HL-60 (cell line): ENCODE data around the gene SDF4.
A peak's percentile ranks its signal among the peaks of the same experiment; 100 is the strongest.

Experiments
- DNase-seq, 2 experiments: peaks; one replicate each; pipeline ENCODE4 v3.0.0-alpha.2; 2010 to 2020; ENCODE audit warnings: low read depth in 1 of 2, low spot score in 1 of 2
- H3K27ac ChIP-seq: fragments of 250-450 bp; sonication (Bioruptor Pico); replicated peaks from 2 replicates; pipeline ENCODE4 v1.5.1; 2020; ENCODE audit warnings: mild to moderate bottlenecking, moderate library complexity
- H3K27me3 ChIP-seq: fragments of 250-450 bp; sonication (Bioruptor Pico); 2 replicates; pipeline ENCODE4 v1.5.1; 2021; ENCODE audit warnings: mild to moderate bottlenecking, moderate library complexity; ENCODE audit not compliant: insufficient read depth, poor library complexity, severe bottlenecking
- H3K4me3 ChIP-seq: replicated peaks from 2 replicates; pipeline ENCODE4 v1.5.1; 2011; ENCODE audit warnings: mild to moderate bottlenecking, control low read depth, low read length; ENCODE audit not compliant: insufficient read depth
- CTCF ChIP-seq: IDR thresholded peaks from one replicate; pipeline ENCODE4 v1.5.1; 2011; ENCODE audit warnings: low read length, control low read depth, inconsistent platforms; ENCODE audit not compliant: insufficient read depth
- GABPA ChIP-seq: IDR thresholded peaks from 2 replicates; pipeline ENCODE4 v1.6.1; 2012; ENCODE audit warnings: low read depth
- POLR2AphosphoS5 ChIP-seq: IDR thresholded peaks from 2 replicates; pipeline ENCODE4 v1.6.1; 2012; ENCODE audit warnings: low read depth
- REST ChIP-seq: IDR thresholded peaks from 2 replicates; pipeline ENCODE4 v1.6.1; 2012; ENCODE audit warnings: low read depth; ENCODE audit not compliant: insufficient replicate concordance
- SPI1 ChIP-seq: IDR thresholded peaks from 2 replicates; pipeline ENCODE4 v1.6.1; 2012; ENCODE audit warnings: low read depth, mild to moderate bottlenecking, borderline replicate concordance

Gene SDF4

GRCh38 chr1:1268284-1268682 lies 36.5 kb upstream of the SDF4 start:
- no peak overlapping the region for H3K27ac ChIP-seq
- no peaks in the 10 kb centered on the region for H3K27me3 ChIP-seq
- no peak overlapping the region for H3K4me3 ChIP-seq
- DNase-seq, result no peak
- TF ChIP-seq REST, result no peak
- TF ChIP-seq GABPA, result no peak
- TF ChIP-seq SPI1, result no peak
- TF ChIP-seq POLR2AphosphoS5, result no peak
- no peak for TF ChIP-seq CTCF

- H3K4me3 ChIP-seq, result no peak overlapping the region
- DNase-seq, result no peak
- H3K27ac ChIP-seq, result no peak overlapping the region
- no peaks in the 10 kb centered on the region for H3K27me3 ChIP-seq
- TF ChIP-seq GABPA, result no peak
- TF ChIP-seq CTCF, result no peak
- no peak for TF ChIP-seq REST
- TF ChIP-seq POLR2AphosphoS5, result no peak; the same call in 1 of the 2 replicates
- TF ChIP-seq SPI1, result no peak
These were observed 35.9 kb upstream of the SDF4 start for GRCh38 chr1:1267488-1268283.

DNA sequence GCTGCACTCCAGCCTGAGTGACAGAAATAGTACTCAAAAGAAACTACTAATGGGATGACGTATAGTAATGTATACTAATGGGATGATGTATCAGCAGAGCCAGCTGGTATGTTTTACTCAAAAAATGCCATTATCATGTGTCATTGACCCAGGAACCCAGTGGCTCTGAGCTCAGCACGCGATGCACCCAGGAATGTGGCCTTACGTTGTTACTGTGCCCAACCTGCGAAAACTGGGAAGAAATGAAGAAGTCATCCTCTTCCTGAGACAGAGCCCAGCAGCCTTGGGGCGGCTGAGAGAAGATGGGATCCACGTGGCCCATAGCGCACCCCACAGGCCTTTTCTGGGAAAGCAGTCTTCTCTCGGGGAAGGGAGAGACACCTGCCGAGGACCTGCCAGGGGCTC lies 33.1 kb upstream of the SDF4 start:
- TF ChIP-seq CTCF (peak; percentile 1), SPI1 (no peak)
- no peak overlapping the region for H3K4me3 ChIP-seq
- no peaks in the 10 kb centered on the region for H3K27me3 ChIP-seq
- no peak overlapping the region for H3K27ac ChIP-seq
- DNase-seq, result no peak

DNA sequence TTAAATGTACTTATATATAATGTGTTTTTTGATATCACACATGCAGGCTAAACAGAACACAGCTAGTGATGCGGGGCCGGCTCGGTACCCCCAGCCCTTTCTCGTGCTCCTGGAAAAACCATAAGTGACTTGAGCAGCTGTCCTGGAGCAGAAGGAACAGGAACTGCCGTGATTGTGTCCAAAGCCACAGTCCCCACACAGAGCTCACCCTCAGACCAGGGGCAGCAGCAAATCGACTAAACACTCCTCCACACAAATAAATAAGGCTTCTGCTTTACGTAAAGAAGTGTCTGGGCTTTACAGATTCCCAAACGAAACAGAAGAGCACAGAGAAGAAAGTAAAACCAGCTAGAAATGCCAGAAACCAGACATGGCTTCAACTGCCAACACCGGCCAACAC lies 32.2 kb upstream of the SDF4 start:
- Histone ChIP-seq H3K27ac (no peak overlapping the region), H3K27me3 (no peaks in the 10 kb centered on the region), H3K4me3 (no peak overlapping the region)
- TF ChIP-seq CTCF, result no peak
- no peak for TF ChIP-seq POLR2AphosphoS5
- no peak for TF ChIP-seq REST
- TF ChIP-seq SPI1, result no peak
- no peak for TF ChIP-seq GABPA
- no peak for DNase-seq
